K562 (cell line): ENCODE measurements around the gene SRI. TPM values are rescaled to one million over a fixed set of nuclear protein-coding genes. Genes with fewer than 3 reads are reported as not detected.

Experiments used
- CCNT2 ChIP-seq: IDR thresholded peaks from 2 replicates; pipeline ENCODE4 v1.6.1; 2011; ENCODE audit warnings: borderline replicate concordance, low read depth, mild to moderate bottlenecking, moderate library complexity, mixed read lengths, low read length; ENCODE audit not compliant: insufficient read length; ENCODE audit errors: extremely low read depth
- DPF2 ChIP-seq: fragments of 450-650 bp; IDR thresholded peaks from 2 replicates; pipeline ENCODE4 v1.6.1; 2016
- EP400 ChIP-seq: fragments of 450-650 bp; IDR thresholded peaks from 2 replicates; pipeline ENCODE4 v1.6.1; 2017; ENCODE audit warnings: antibody characterized with exemption, mild to moderate bottlenecking, moderate library complexity
- ESRRB ChIP-seq: fragments of 250-450 bp; sonication (Bioruptor Pico); IDR thresholded peaks from 2 replicates; pipeline ENCODE4 v1.5.0; 2020; ENCODE audit warnings: mild to moderate bottlenecking, moderate library complexity, borderline replicate concordance
- FOXJ2 ChIP-seq: fragments of 200-800 bp; sonication (Bioruptor generic); IDR thresholded peaks from 2 replicates; pipeline ENCODE4 v1.6.1; 2016; ENCODE audit warnings: missing genetic modification characterization, missing compliant biosample characterization
- FOXM1 ChIP-seq, 2 experiments: fragments of 450-650 bp in 1 of 2; sonication (generic) in 1 of 2; formaldehyde crosslinking in 1 of 2; IDR thresholded peaks; 2 replicates each; pipeline versions ENCODE4 v1.6.1 to v1.9.0; 2017 to 2022; ENCODE audit warnings: low read depth in 2 of 2, mild to moderate bottlenecking in 2 of 2, missing genetic modification reagents in 1 of 2, moderate library complexity in 1 of 2
- ILK ChIP-seq: fragments of 450-650 bp; IDR thresholded peaks from 2 replicates; pipeline ENCODE4 v1.6.1; 2016; ENCODE audit warnings: missing genetic modification characterization, low read depth, mild to moderate bottlenecking, missing compliant biosample characterization, moderate library complexity, borderline replicate concordance
- KDM1A ChIP-seq, 2 experiments: fragments of 450-650 bp; IDR thresholded peaks; 2 replicates each; pipeline ENCODE4 v1.6.1; 2016; ENCODE audit warnings: mild to moderate bottlenecking in 2 of 2
- MAZ ChIP-seq, 2 experiments: fragments of 450-650 bp in 1 of 2; sonication (generic) in 1 of 2; formaldehyde crosslinking; IDR thresholded peaks in 1 of 2; conservative IDR thresholded peaks in 1 of 2; 2 replicates each; pipeline versions ENCODE4 v1.4.0 to v1.5.0; 2020; ENCODE audit warnings: mild to moderate bottlenecking in 1 of 2, missing genetic modification reagents in 1 of 2
- MTA2 ChIP-seq: fragments of 450-650 bp; IDR thresholded peaks from 2 replicates; pipeline ENCODE4 v1.6.1; 2016; ENCODE audit warnings: low read depth
- MYC ChIP-seq, 2 experiments: fragments of 250-450 bp in 1 of 2; sonication (Bioruptor Pico) in 1 of 2; IDR thresholded peaks; 2 replicates each; pipeline versions ENCODE4 v1.5.1 to v1.6.1; 2012 to 2021; ENCODE audit warnings: low read depth in 2 of 2, borderline replicate concordance in 1 of 2, improper control_type of control experiment in 1 of 2, low read length in 1 of 2, mild to moderate bottlenecking in 1 of 2, moderate library complexity in 1 of 2
- MYNN ChIP-seq, 2 experiments: sonication (generic); formaldehyde crosslinking in 1 of 2; IDR thresholded peaks; 2 replicates each; pipeline versions ENCODE4 v1.5.0 to v1.6.1; 2016 to 2020; ENCODE audit warnings: antibody characterized with exemption in 1 of 2, missing genetic modification reagents in 1 of 2
- NFXL1 ChIP-seq: fragments of 450-650 bp; formaldehyde crosslinking; IDR thresholded peaks from 2 replicates; pipeline ENCODE4 v1.4.0; 2021; ENCODE audit warnings: mild to moderate bottlenecking
- POLR2H ChIP-seq: IDR thresholded peaks from 2 replicates; pipeline ENCODE4 v1.6.1; 2016; ENCODE audit warnings: missing genetic modification characterization, low read depth, mild to moderate bottlenecking, control low read depth, missing compliant biosample characterization, moderate library complexity
- RFX5 ChIP-seq: IDR thresholded peaks from 2 replicates; pipeline ENCODE4 v1.6.1; 2011; ENCODE audit warnings: low read depth, mild to moderate bottlenecking, improper control_type of control experiment, low read length
- SMAD3 ChIP-seq: fragments of 450-650 bp; formaldehyde crosslinking; conservative IDR thresholded peaks from 2 replicates; pipeline ENCODE4 v1.4.0; 2020; ENCODE audit warnings: mild to moderate bottlenecking
- SMARCA4 ChIP-seq: fragments of 450-650 bp; IDR thresholded peaks from 2 replicates; pipeline ENCODE4 v1.6.1; 2016
- TAL1 ChIP-seq: fragments of 450-650 bp; IDR thresholded peaks from 2 replicates; pipeline ENCODE4 v1.6.1; 2016; ENCODE audit warnings: mild to moderate bottlenecking
- TCF7 ChIP-seq: sonication (generic); IDR thresholded peaks from 2 replicates; pipeline ENCODE4 v1.6.1; 2016; ENCODE audit warnings: antibody characterized with exemption, borderline replicate concordance
- TFAM ChIP-seq: fragments of 250-450 bp; sonication (Bioruptor Pico); conservative IDR thresholded peaks from 2 replicates; pipeline ENCODE4 v1.5.0; 2021; ENCODE audit warnings: mild to moderate bottlenecking, moderate library complexity
- YBX1 ChIP-seq: fragments of 450-650 bp; IDR thresholded peaks from 2 replicates; pipeline ENCODE4 v1.7.1; 2016; ENCODE audit warnings: mild to moderate bottlenecking
- ZC3H11A ChIP-seq: IDR thresholded peaks from 2 replicates; pipeline ENCODE4 v1.6.1; 2012; ENCODE audit warnings: low read depth, low read length, improper control_type of control experiment
- ZNF12 ChIP-seq: sonication (generic); formaldehyde crosslinking; IDR thresholded peaks from 2 replicates; pipeline ENCODE4 v1.4.0; 2020; ENCODE audit warnings: mild to moderate bottlenecking, missing genetic modification reagents
- ZNF124 ChIP-seq: sonication (generic); formaldehyde crosslinking; IDR thresholded peaks from 2 replicates; pipeline ENCODE4 v1.8.1; 2022; ENCODE audit warnings: missing genetic modification reagents
- ZNF3 ChIP-seq: fragments of 250-450 bp; sonication (Bioruptor Pico); IDR thresholded peaks from 2 replicates; pipeline ENCODE4 v1.5.0; 2021; ENCODE audit warnings: mild to moderate bottlenecking, moderate library complexity
- ZNF347 ChIP-seq: fragments of 450-650 bp; formaldehyde crosslinking; IDR thresholded peaks from 2 replicates; pipeline ENCODE4 v1.4.0; 2020; ENCODE audit warnings: low read depth, mild to moderate bottlenecking, moderate library complexity
- ZNF354B ChIP-seq: fragments of 250-450 bp; sonication (Bioruptor Pico); IDR thresholded peaks from 2 replicates; pipeline ENCODE4 v1.4.0; 2020
- ZNF717 ChIP-seq: fragments of 250-450 bp; sonication (Bioruptor Pico); IDR thresholded peaks from 2 replicates; pipeline ENCODE4 v1.5.0; 2021
- polyA plus RNA-seq, 8 experiments: library from polyadenylated mRNA; depleted of rRNA in 4 of 8; stranded (reverse) in 5 of 8; unstranded in 3 of 8; fragments of >200 nt; fragmentation: Nextera tagmentation in 2 of 8; fragmentation: Illumina TruSeq in 1 of 8; extraction: Ambion mirVana in 2 of 8; extraction: Trizol in 1 of 8; gene quantifications; 2 replicates each; pipeline versions ENCODE4 v1.2.1 to v1.2.3, GENCODE V29; 2011 to 2014; ENCODE audit warnings: inconsistent platforms in 1 of 8, missing spikeins in 1 of 8
- total RNA-seq, 7 experiments: library from RNA; depleted of rRNA in 6 of 7; stranded (reverse); fragments of >200 nt in 6 of 7; fragmentation: Illumina TruSeq in 2 of 7; extraction: Trizol in 2 of 7; gene quantifications; 2 replicates each; pipeline versions ENCODE4 v1.2.1 to v1.2.3, GENCODE V29; 2011 to 2021; ENCODE audit warnings: low replicate concordance in 1 of 7
- TF ChIP-seq, protein P1 (sequence below), 2 experiments: fragments of 450-650 bp; IDR thresholded peaks; 2 replicates each; pipeline ENCODE4 v1.6.1; 2016

SRI gene
- total and polyA plus RNA-seq, 9 of the 15 experiments (the other 6 are each of a cell fraction or from before 2014, with no cell fraction given), result 56.4 to 158 (median 119) TPM

GRCh38 chr7:88205179-88205578 lies 14.7 kb downstream of the SRI start (continued):
- TF ChIP-seq YBX1 (no peak), MAZ (CRISPR knock-in tag; conservative IDR thresholded peaks at IDR 0.05 in 1 of 2, IDR thresholded peaks at IDR 0.05 in 1 of 2) (peak in 1 of 2 experiments; percentile 20; a peak in 1 of 4 replicates), FOXM1 (IDR thresholded peaks at IDR 0.05; ENCODE audit: low read depth) (peak; percentile 42; the same call in 1 of the 2 replicates), FOXM1 (CRISPR knock-in tag; IDR thresholded peaks at IDR 0.05; ENCODE audit: low read depth) (no peak), SMAD3 (CRISPR knock-in tag) (no peak), KDM1A (IDR thresholded peaks at IDR 0.05) (no peak), ZNF717 (no peak), ESRRB (CRISPR knock-in tag) (no peak), CCNT2 (peak; percentile 30), FOXJ2 (peak; percentile 75; the same call in 1 of the 2 replicates), ZNF354B (0 out of 2 replicates have a peak, but pooled peaks have one; percentile 45), TCF7 (no peak), ZNF3 (CRISPR knock-in tag) (no peak), ZNF124 (CRISPR knock-in tag) (no peak), ZC3H11A (no peak), MTA2 (0 out of 2 replicates have a peak, but pooled peaks have one; percentile 30), EP400 (no peak), MYC (IDR thresholded peaks at IDR 0.05; ENCODE audit: low read depth, low read length) (0 out of 2 replicates have a peak, but pooled peaks have one; percentile 13), MYC (CRISPR knock-in tag; IDR thresholded peaks at IDR 0.05; ENCODE audit: borderline replicate concordance, low read depth) (no peak), POLR2H (tag) (peak; percentile 34; the same call in 1 of the 2 replicates), DPF2 (peak; percentile 78), ILK (tag) (no peak), MYNN (IDR thresholded peaks at IDR 0.05) (no peak), MYNN (CRISPR knock-in tag; IDR thresholded peaks at IDR 0.05) (no peak), ZNF347 (CRISPR knock-in tag) (no peak), TAL1 (peak; percentile 82), SMARCA4 (peak; percentile 81), NFXL1 (0 out of 2 replicates have a peak, but pooled peaks have one; percentile 15), ZNF12 (CRISPR knock-in tag) (no peak), TFAM (no peak), RFX5 (no peak)
- TF ChIP-seq, protein P1, sequence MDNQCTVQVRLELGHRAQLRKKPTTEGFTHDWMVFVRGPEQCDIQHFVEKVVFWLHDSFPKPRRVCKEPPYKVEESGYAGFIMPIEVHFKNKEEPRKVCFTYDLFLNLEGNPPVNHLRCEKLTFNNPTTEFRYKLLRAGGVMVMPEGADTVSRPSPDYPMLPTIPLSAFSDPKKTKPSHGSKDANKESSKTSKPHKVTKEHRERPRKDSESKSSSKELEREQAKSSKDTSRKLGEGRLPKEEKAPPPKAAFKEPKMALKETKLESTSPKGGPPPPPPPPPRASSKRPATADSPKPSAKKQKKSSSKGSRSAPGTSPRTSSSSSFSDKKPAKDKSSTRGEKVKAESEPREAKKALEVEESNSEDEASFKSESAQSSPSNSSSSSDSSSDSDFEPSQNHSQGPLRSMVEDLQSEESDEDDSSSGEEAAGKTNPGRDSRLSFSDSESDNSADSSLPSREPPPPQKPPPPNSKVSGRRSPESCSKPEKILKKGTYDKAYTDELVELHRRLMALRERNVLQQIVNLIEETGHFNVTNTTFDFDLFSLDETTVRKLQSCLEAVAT (IDR thresholded peaks at IDR 0.05), result no peak
